LNCAP (cell line): ENCODE data around the gene JHY.

Experiments used
- TF ChIP-seq, protein P1 (sequence below): fragments of 450-650 bp; IDR thresholded peaks from 2 replicates; pipeline ENCODE4 v1.5.1; 2017; ENCODE audit warnings: mild to moderate bottlenecking

The JHY gene

GRCh38 chr11:122963961-122964360, 81.4 kb downstream of the JHY start:
- TF ChIP-seq, protein P1, sequence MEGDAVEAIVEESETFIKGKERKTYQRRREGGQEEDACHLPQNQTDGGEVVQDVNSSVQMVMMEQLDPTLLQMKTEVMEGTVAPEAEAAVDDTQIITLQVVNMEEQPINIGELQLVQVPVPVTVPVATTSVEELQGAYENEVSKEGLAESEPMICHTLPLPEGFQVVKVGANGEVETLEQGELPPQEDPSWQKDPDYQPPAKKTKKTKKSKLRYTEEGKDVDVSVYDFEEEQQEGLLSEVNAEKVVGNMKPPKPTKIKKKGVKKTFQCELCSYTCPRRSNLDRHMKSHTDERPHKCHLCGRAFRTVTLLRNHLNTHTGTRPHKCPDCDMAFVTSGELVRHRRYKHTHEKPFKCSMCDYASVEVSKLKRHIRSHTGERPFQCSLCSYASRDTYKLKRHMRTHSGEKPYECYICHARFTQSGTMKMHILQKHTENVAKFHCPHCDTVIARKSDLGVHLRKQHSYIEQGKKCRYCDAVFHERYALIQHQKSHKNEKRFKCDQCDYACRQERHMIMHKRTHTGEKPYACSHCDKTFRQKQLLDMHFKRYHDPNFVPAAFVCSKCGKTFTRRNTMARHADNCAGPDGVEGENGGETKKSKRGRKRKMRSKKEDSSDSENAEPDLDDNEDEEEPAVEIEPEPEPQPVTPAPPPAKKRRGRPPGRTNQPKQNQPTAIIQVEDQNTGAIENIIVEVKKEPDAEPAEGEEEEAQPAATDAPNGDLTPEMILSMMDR = no peak

DNA sequence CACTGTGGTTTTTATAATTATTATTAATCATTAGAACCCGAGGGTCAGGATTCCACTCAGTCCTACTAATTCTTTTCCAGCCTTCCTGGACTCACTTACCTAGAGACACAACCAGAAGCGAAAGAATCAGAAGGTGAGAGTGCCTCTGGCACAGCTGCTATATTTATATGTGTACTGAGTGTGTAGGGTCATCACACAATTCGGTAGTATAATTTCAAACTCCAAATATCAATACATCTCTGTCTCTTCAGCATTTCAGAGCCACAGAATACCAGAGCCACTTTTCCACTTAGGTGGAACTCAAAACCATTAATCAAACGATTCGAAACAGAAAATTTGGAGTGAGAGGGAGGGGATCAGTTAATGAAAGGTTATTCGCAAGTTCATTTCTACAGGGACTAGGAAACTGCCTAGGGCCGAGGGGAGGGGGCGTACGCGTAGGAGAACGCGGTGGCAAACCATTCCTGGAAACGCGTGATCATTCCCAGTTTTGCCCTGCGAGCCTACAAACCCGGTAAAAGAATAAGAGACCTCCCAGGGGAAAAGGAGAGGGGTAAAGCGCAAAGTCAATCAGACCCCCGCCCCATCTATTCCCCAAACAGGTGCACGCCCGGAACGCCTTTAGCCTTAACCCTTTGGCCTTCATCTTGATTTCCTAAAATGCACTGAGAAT, 93.6 kb downstream of the JHY start:
- TF ChIP-seq, protein P1 = no peak

DNA sequence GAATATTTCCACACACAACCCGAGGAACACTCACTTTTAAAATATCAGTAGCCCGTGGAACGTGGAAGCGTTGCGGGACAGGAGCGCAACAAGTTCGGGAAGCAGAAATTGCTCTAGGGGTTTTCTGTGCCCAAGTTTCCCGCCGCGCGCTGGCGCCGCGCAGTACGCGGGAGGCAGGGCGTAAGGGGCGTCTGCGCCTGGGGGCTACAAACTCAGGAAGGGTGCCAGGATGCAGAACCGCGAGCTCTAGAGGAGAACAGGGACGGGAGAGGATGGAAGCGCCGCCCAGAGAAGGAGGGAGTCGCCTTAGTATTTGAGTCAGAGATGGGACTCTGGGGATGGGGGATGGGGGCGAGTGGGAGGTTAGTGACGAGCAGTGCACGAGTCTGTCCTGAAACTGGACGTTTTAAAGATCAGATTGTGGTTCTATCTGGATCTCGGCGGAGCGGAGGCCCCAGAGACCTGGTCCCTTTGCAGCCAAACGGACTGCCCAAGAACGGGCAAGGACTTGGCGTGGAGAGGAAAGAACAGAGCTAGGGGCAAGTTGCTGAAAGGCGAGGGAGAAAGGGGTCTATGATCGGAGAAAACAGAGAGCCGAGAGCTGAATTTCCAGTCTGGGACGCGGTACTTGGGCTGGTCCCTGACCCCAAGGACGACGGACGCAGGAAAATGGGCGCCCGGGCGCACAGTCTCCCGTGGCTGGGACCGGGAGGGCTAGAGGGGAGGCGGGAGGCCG, 94.3 kb downstream of the JHY start:
- TF ChIP-seq, protein P1 = no peak

- TF ChIP-seq, protein P1 = no peak
Observed at GRCh38 chr11:122977470-122978298, 95.1 kb downstream of the JHY start.

DNA sequence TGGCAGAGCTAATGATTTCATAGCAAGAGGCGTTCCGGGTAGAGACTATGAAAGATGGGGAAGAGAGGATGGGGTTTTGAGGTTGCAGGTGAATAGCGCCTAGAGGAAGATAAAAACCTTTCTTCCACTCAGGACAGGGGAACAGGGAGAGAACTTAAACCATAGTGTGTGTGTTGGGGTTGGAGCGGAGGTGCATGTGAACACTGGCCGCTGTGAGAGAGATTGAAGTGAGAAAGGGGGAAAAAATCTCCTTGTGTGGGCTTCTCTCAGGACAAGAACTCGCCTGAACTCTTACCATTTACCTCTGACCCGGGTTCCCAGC, 95.7 kb downstream of the JHY start:
- TF ChIP-seq, protein P1 = no peak

DNA sequence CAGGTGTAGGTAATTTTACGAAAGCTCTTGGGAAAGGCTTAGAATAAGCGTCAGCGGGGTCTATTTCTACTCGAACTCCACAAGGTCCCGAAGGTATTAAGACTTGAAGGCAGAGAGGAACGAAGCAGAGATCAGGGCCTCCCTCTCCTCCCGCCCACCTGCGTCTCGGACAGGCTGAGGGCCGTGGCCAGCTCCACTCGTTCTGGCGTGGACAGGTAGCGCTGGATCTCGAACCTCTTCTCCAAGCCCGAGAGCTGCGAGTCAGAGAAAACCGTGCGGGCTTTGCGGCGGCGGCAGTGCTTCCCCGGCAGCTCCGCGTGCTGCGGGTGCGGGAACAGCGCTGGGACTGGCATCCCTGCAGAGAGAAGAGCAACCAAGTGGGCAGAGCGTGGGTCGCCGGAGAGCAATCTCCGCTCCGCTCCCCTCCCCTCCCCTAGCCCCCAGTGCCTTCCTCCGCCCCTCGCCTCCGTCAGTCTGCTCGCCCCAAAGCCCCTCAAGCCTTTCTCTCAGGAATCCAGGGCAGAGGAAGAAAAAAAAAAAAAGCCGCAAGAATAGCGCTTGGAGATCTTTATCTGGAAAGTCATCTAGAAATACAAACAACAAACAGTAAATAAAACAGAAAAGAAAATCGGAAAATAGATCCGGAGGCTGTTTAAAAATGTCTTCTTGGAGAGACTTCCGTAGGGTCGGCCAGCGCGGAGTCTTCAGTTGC, 96.7 kb downstream of the JHY start:
- TF ChIP-seq, protein P1 = no peak

DNA sequence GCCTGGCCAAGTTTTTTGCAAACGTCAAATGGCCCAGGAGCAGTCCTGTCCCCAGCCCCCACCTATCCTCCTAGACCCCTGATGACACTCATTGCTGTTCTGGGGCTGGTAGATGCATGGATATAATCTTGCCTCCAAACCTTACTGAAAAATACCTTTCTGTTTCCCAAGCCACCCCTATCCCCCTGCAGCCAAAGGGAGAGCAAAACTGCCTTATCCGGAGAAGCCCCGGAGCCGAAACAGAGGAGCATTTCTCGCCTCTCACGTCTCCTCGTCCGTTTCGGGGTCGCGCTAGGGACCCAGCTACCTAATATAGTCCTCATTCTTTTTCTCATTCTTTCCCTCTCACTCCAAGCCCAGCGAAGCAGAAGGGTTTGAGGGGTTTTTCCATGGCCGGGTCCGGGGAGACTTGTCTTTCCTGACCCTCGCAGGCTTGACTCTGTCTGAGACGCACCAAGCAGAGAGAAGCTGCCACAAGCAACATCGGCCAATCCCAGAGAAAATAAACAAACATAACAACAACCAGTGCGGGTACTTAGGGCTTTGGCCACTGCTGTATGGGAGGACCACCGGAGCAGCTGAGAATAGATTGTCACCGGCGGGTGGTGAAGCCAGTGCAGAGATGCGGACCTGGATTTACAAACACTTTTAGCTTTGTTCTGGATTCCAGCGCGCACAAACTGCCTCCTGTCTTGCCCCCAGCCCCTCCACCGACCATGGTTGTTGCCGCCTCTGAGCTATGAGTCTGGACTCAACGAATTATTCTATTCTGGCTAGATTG, 97.4 kb downstream of the JHY start:
- TF ChIP-seq, protein P1 = no peak
